NCI-H1694 (cell line): Measurements from ENCODE around the gene MEGF10.

Experiments used
- DNase-seq: peaks from one replicate; lab custom pipeline; 2025; lab: John Stamatoyannopoulos, UW

MEGF10 gene

DNA sequence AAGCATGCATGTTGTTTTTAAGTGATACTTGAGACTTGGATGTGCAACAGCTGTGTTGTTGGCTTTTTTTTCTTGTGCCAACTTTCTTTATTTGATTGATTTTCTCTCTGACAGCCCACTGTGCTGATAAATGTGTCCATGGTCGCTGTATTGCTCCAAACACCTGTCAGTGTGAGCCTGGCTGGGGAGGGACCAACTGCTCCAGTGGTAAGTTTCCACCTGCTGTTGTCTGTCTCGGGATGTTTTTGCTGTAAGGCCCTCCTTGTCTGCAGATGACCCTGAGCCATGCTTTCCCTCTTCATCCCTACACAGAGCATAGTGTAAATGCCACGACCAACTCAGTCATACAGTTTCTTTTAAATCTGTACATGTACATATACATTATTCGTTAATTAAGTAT is 79.2 kb downstream of the MEGF10 start:
- no peak for DNase-seq

DNA sequence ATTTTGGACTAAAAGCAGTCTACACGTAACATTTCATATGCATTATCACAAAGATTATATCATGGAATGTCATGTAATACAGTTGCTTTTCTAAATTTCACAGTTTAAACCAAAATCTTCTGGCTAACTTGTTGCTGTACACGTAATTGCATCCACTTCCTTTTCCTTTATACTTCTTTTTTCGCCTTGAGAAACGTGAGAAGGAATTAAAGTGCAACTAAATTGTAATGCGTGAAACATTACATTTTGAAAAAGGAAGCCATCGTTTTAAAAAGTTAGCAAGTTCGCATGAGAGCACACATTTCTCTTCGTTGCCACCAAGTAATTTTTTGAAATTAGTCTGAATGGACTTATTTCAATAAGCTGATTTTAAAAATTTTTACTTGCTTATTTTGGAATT is 80.0 kb downstream of the MEGF10 start:
- no peak for DNase-seq

DNA sequence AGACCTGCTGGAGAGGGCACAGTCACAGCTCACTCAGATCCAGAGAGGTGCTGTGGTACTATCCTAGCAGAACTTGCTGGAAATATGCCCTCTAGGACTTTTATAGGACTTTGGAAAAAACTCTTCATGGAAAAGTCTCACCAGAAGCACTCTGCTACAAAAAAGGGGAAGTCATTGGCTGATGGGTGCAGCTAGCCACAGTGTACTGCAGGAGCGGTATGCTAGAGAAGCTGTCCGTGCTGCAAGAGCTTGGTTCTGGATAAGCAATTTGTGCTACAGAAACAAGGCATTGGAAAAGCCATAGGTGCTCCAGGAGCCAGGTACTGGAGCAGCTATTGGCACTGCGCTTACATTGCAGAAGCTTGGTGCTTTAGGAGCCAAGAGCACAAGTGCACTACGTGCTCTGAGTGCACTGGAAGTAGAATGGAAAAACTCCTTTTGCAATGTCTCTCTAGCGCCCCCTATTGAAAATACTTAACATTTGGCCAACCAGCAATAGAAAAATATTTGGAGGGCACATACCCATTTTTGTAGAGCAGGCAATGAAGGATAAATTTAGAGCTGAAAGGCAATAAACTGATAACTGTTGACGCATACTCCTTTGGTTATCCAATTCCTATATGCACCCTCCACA is 83.4 kb downstream of the MEGF10 start:
- no peak for DNase-seq

DNA sequence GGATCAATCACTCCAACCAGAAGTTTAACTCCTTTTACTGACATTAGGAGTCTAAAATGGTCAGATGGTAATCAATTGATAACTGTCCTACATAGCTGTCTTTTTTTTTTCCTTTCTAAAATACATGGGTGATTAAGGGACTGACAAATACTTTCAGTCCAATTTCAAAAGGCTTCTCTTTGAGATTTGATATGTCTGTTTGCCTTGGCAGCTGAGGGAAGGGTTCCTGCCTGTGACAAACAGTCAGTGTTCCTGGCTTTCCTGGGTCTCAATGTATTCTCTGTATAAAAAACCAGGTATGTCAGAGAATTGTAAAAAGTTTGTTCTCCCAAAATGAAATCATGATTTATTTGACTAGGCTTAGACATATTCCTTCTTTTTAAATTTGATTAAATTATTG is 84.5 kb downstream of the MEGF10 start:
- no peak for DNase-seq

DNA sequence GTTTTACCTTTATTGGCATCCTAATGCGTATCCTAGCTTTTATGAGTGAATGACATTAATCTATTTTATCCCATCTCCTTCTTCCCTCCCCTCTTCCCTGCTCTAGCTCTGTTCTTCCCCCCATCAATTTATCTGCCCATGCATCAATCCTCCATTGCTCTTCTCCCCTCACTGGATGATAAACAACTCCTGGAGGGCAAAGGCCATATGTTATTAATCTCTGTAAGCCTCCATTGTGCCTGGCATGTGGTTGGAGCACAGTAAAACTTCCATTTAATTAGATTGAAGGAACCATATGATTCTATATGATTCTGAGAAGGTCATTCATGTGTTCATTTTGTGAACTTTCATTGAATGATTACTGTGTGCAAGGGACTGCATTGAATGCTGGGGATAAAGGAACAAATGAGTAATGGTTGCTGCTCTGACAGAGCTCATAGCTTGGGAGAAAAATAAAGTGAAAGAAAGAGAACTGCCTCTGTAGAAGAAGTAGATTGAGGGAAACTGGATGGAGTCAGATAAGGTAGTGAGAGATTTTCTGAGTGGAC is 85.0 kb downstream of the MEGF10 start:
- DNase-seq: no peak

DNA sequence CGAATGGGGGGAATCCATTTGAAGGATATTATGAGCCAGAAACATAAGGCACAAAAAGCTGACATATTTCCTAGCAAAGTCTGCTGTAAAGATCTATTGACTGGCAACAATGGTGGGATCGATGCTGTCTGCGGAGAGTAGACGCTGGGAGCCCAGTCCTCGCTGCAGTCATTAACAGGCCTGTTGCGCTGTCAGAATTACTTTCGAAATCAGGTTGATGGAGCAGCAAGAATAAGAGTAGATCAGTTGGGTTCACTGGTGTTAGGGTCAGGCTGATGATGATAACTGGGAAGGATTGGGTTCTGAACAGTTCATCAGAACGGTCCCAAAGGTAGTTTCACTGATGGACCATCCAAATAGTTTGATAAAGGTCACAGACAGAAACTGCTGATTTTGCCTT is 87.1 kb downstream of the MEGF10 start:
- no peak for DNase-seq

DNA sequence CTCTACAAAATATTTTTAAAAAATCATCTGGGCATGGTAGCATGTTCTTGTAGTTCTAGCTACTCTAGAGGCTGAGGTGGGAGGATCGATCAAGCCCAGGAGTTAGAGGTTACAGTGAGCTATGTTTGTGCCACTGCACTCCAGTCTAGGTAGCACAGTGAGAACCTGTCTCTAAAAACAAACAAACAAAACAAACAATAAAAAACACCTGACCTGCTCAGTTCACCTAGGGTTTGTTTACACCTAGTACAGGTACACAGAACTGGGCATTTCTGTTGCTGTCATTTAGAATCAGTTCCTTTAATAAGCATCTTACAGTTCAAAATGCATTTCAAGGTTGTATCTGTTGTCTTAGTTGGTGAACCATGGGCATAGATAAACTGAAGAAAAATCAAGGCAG is 95.3 kb downstream of the MEGF10 start:
- no peak for DNase-seq

DNA sequence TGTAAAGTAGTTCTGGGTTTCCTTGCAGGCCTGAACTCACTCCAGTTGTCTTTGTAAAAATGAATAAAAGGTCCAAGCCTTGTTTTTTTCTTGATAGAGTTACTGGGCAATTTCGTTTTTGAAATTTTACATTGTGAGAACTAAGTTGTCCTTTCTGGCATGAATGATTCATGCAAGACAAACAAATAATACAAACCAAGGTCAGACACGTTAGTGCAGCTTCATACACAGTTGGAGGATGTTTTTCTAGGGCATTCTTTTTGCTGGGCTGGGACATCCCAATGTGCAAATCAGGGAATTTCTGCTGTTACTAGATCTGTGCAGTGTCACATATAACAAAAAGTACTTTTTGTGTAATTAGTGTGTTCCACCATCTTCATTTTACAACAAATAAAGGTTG is 96.0 kb downstream of the MEGF10 start:
- DNase-seq: no peak

DNA sequence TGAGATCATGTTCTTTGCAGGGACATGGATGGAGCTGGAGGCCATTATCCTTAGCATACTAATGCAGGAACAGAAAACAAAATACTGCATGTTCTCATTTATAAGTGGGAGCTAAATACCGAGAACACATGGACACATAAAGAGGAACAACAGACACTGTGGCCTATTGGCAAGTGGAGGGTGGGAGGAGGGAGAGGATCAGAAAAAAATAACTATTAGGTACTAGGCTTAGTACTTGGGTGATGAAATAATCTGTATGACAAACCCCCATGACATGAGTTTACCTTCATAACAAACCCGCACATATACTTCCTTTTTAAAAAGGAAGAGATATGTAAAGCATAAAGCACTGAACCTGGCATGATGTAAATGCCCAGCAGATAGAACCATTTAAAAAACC is 99.0 kb downstream of the MEGF10 start:
- DNase-seq: no peak

DNA sequence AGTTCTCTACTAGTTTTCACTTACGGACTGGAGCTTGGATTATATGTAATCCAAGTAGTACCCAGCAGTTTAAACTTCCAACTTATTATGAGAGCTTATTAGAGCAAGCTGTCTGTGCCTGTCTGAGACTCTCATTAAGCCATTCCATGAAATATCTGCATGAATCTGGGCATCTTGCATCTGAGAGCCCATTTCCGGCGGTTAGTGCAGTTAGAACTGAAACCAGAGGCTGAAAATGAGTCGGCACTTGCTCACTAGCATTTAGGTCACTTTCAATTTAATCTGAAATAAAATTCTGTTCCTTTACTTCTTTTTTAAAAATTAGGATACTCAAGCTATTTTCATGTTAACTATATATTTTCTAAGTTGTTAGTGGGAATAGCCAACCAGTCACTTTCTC is 102.2 kb downstream of the MEGF10 start:
- no peak for DNase-seq

DNA sequence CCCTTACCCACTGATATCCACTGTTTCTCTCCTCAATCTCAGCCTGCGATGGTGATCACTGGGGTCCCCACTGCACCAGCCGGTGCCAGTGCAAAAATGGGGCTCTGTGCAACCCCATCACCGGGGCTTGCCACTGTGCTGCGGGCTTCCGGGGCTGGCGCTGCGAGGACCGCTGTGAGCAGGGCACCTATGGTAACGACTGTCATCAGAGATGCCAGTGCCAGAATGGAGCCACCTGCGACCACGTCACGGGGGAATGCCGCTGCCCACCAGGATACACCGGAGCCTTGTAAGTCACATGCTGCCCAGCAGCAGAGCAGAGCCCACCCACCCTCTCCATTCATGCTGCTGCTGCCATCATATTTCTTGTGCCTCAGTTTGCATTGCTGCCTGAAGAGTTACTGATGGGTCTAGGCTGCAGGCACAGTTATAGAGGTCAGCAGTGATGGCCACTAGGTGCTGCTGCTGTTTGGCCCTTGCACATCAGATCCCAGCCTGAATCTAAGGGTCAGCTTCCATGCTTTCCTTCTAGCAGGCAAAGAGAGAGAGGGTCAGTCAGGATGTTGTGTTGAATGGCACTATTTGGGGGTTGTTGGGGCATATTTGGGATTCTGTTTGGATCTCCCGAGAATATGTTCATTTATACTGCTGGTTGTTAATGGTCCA is 106.0 kb downstream of the MEGF10 start:
- no peak for DNase-seq

DNA sequence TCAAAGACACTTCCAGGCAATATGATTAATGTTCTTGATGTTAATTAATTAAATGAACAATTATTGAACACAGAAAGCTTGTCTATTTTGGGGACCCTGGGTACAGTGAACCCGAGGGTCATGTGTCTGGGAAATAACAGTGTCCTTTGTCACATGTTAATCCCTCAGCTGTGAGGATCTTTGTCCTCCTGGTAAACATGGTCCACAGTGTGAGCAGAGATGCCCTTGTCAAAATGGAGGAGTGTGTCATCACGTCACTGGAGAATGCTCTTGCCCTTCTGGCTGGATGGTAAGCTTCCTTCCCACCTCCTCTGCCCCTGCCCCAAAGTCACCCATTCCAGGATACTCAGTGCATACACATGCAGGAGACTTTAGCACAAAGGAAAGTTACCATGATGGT is 107.9 kb downstream of the MEGF10 start:
- DNase-seq: no peak

DNA sequence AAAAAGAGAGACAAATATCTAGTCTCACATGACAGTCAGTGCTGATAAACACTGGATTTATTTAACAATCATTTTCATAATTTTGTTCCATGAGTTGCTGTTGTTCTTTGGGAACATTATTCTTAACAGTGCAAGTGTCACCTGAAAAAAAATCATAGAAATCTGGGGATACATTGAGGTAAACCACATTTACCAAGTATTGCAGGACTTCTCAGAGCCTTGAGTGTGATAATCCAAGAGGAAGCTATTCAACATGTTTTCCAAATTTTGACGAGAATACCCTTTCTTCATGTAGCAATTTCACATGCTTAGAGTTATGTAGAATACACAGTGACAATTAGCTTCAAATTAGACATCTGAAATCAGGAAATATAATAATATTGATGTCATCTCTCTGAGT is 108.5 kb downstream of the MEGF10 start:
- no peak for DNase-seq

DNA sequence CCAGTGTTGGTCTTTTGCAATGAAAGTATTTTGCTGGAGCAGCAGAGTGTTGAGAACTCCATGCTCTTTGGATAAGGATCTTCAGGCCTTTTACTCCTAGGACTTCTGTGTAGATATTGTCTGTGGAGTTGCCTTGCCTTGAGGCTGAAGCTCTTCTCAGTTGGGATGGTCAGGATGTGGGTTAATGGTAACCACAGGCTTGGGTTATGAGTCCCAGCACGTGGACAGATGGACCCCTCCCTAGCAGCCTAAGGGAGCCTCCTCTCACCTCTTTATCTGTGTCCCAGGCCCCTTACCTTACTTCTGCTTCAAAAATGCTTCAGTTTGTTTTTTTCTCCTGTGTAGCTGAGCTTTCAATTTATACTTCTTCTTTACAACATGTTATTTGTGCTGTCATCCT is 109.9 kb downstream of the MEGF10 start:
- DNase-seq: no peak

DNA sequence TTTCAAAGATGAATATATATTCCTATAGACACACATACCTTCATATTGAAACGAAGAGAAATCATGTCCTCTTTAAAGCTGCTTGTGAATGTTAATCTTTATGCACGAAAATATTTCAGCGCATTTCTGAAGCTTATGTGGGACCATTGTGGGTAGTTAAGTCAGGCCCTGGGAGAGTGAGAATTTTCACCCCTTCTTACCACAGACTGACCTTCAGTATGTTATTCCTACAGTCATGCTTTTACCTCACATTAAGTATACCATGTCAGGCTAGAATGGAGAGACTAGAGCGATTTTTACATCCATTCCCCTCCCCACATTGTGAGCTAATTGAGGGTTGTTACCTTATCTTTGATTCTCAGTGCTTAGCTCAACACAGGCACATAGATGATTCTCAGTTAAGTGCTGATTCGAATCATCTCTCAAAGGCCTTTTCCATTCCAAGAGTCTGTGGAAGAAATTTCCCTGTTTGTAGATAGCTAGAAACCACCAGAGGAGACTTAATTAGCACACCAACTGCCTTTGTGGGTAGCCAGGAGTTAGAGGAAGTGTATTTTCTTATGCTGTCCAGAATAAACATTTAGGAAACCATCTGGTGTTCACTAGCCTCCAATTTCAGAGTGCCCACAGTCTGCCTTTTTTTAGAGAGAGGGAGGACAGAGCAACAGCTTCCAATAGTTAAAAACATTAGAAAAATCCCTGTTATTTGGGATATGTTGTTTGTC is 110.5 kb downstream of the MEGF10 start:
- no peak for DNase-seq

DNA sequence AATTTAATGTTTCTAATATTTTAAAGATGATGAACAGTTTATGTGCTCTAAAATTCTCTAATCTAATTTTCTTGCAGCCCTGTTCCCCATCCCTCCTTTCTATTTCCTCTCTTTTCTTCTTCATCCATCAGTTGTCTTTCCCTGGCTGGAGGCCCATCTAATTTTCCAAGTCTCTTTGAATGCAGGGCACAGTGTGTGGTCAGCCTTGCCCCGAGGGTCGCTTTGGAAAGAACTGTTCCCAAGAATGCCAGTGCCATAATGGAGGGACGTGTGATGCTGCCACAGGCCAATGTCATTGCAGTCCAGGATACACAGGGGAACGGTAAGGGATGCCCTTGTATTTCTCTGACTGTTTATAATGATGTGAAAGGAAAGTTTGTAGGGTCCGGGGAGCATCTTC is 111.8 kb downstream of the MEGF10 start:
- DNase-seq: no peak

DNA sequence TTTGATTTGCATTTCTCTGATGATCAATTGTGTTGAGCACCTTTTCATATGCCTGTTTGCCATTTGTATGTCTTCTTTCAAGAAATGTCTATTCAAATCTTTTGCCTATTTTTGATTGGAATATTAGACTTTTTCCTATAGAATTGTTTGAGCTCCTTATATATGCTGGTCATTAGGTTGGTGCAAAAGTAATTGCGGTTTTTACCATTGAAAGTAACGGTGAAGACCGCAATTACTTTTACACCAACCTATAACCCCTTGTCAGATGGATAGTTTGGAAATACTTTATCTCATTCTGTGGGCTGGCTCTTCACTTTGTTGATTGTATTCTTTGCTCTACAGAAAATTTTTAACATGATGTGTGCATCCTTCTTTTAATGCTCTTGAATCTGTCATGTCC is 113.6 kb downstream of the MEGF10 start:
- DNase-seq: no peak

DNA sequence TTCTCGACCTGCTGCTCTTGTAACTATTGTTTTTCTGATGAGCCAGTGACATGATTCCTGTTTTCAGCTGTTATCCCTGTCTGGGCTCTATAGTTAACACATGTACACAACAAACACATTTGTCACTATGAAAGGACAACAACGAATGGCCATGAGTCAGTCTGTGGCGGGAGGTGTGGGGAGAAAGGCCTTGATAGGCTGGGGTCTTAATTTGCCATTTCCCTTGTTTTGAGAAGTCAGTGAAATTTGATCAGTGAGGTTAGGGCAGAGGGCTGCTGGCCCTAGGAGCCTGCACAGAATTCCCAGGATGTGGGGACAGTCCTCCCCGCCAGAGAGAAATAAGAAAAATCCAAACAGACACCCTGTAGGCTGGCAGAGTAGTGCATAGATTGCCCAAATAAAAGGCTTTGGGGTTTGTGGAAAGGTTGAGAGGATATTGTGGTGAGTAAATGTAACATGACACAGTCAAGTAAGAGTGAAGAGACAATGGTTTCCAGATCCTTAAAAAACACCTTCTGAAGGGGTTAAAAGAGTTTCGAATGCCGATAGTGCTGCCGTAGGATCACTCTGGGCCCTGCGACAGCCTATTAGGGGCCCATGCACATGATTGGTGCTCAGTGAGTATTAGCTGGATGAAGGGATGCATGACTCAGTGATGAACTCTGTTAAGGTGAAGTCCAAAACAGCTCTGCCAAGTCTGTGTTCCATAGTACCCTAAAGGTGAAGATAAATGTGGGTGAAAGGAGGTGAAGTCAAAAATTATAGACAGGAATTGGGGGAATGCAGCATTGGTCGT is 115.9 kb downstream of the MEGF10 start:
- DNase-seq: no peak

DNA sequence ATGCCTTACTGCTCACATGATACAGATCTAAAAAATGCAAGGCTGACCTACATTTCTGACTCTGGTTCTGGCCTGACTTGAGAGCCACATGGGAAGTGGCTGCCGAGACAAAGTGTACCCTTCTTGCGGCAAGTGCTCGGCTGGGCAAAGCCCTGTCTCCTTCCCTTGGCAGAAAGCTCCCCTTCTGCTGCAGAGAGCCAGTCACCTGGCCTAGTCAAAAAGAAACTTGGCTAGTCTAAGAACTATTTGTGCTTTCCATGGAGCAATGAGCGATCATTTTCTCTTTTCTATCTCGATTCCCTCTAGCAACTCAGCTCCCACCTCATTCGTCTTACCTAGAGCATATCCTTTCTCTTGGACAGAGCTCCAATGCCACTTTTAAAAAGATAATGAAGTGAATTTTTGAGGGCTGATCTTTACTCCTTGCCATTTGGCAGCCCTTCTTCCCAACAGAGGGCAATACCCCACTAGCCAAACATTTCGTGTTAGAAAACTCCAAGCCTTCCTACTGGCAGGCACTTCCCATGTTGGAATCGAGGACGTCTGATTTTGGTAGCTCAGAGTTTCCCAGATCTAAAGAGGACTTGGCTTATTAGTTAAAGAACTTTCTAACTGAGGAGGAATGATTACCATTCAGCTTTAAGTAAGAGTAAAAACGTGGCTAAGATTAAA is 118.8 kb downstream of the MEGF10 start:
- no peak for DNase-seq

DNA sequence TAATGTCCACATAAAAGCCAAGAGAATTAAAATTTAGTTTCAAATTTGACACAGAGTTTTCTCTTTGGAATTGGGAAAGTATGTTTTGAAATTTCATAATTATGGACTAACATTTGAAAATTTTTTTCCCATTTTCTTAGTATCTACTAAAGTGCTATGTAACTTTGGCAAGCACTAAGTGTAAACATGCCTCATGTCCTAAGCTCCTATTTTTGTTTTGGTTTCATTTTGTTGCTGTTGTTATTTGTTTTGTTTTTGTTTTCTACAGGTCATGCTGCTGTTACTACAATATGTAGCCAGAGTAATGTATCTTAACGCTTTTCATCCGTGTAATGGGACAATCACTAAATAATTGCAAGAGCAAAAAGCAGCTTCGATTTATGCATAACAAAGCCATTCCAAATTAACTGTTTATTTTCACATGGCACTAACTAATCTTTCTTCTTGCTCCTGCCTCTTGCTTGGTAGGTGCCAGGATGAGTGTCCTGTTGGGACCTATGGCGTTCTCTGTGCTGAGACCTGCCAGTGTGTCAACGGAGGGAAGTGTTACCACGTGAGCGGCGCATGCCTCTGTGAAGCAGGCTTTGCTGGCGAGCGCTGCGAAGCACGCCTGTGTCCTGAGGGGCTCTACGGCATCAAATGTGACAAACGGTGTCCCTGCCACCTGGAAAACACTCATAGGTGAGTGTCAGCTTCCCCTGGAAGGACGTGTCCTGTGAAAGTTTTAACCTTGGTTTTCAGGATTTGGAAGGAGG is 119.5 kb downstream of the MEGF10 start:
- DNase-seq: no peak

DNA sequence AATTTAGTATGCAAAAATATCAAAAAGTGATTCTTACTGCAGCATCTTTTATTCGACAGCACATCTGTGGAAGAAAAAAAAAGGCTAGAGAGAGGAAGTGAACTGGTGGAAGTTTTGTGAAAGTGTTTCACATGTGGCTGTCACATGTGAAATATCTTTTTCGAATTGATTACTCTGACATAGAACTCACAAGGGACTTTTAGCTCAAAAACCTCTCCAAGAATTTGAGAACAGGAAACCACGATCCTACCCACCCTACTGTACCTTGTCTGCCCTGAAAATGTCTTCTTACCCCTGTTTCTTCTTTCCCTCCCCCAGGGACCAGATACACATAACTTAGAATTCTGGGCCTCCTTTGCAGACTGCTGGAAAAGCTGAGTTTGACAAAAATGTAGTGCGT is 120.4 kb downstream of the MEGF10 start:
- no peak for DNase-seq
